Hematopoietic multipotent progenitor cell treated with erythropoietin and hydrocortisone succinate and interleukin-3 and kit ligand, for 6 days (in vitro differentiated cells): ENCODE data around the gene NDUFS4.
"Not testable (repeated sequence)": the region's sequence is repeated elsewhere in the genome, so short reads cannot be mapped to it uniquely, and the experiment has no call there.

ENCODE experiments used
- DNase-seq: peaks from one replicate; pipeline ENCODE4 v3.0.0-alpha.2; 2015

The NDUFS4 gene

GRCh38 chr5:53560506-53561191, at the start of gene NDUFS4:
NDUFS4 (plus strand) TSS chr5:53560639; CDS start chr5:53560663, 24 bp downstream.
- peak; percentile 95 for DNase-seq

GRCh38 chr5:53512539-53512938, 47.9 kb upstream of the NDUFS4 start:
- no peak for DNase-seq

- peak; percentile 20 for DNase-seq
These were observed 44.5 kb upstream of the NDUFS4 start for GRCh38 chr5:53515988-53516387.

GRCh38 chr5:53520813-53521212, 39.6 kb upstream of the NDUFS4 start:
- DNase-seq = no peak

- DNase-seq = no peak
These were observed 22.7 kb upstream of the NDUFS4 start for GRCh38 chr5:53537711-53538110.

GRCh38 chr5:53540739-53541138, 19.7 kb upstream of the NDUFS4 start:
- DNase-seq = not testable (repeated sequence)

GRCh38 chr5:53541859-53542258, 18.6 kb upstream of the NDUFS4 start:
- DNase-seq = no peak

GRCh38 chr5:53542926-53543325, 17.5 kb upstream of the NDUFS4 start:
- peak; percentile 43 for DNase-seq

- peak; percentile 93 for DNase-seq
These were observed 17.0 kb upstream of the NDUFS4 start for GRCh38 chr5:53543401-53543800.

- DNase-seq = no peak
These were observed 14.7 kb upstream of the NDUFS4 start for GRCh38 chr5:53545744-53546143.

- no peak for DNase-seq
These were observed 13.2 kb upstream of the NDUFS4 start for GRCh38 chr5:53547226-53547625.

- peak; percentile 57 for DNase-seq
These were observed 11.9 kb upstream of the NDUFS4 start for GRCh38 chr5:53548501-53548900.

- DNase-seq = no peak
These were observed 10.6 kb upstream of the NDUFS4 start for GRCh38 chr5:53549792-53550191.

- peak; percentile 43 for DNase-seq
These were observed 7.9 kb upstream of the NDUFS4 start for GRCh38 chr5:53552561-53552960.

GRCh38 chr5:53554444-53554843, 6.0 kb upstream of the NDUFS4 start:
- DNase-seq = no peak

GRCh38 chr5:53555160-53555559, 5.3 kb upstream of the NDUFS4 start:
- DNase-seq = no peak

- DNase-seq = no peak
These were observed 4.4 kb upstream of the NDUFS4 start for GRCh38 chr5:53556001-53556400.

- DNase-seq = no peak
These were observed 3.1 kb upstream of the NDUFS4 start for GRCh38 chr5:53557386-53557785.

GRCh38 chr5:53558966-53559365, 1.5 kb upstream of the NDUFS4 start:
- no peak for DNase-seq

GRCh38 chr5:53560028-53560427, 411 bp upstream of the NDUFS4 start:
- no peak for DNase-seq

- DNase-seq = no peak
These were observed 8.0 kb downstream of the NDUFS4 start for GRCh38 chr5:53568401-53568800.

- DNase-seq = no peak
These were observed 8.4 kb downstream of the NDUFS4 start for GRCh38 chr5:53568871-53569270.

GRCh38 chr5:53569453-53569852, 9.0 kb downstream of the NDUFS4 start:
- peak; percentile 63 for DNase-seq

GRCh38 chr5:53571403-53571802, 11.0 kb downstream of the NDUFS4 start:
- DNase-seq = no peak

GRCh38 chr5:53575101-53575500, 14.7 kb downstream of the NDUFS4 start:
- no peak for DNase-seq
